ENCODE results near the gene VAV3.

The VAV3 gene

GRCh38 chr1:107791348-107791747 is 173.6 kb downstream of the VAV3 start:
- DNase-seq (ENCODE audit: low read depth in 2 of 2) = no peak

GRCh38 chr1:107789817-107790524 is 175.0 kb downstream of the VAV3 start:
- no peak for DNase-seq (ENCODE audit: low read depth in 2 of 2)

- no peak for DNase-seq (ENCODE audit: low read depth in 2 of 2)
Observed at GRCh38 chr1:107788206-107789202, 176.5 kb downstream of the VAV3 start.

GRCh38 chr1:107787299-107787698 is 177.7 kb downstream of the VAV3 start:
- no peak for DNase-seq (ENCODE audit: low read depth in 2 of 2)

GRCh38 chr1:107786203-107786845 is 178.7 kb downstream of the VAV3 start:
- DNase-seq (ENCODE audit: low read depth in 2 of 2) = no peak

- DNase-seq (ENCODE audit: low read depth in 2 of 2) = no peak
Observed at GRCh38 chr1:107785496-107786202, 179.3 kb downstream of the VAV3 start.

GRCh38 chr1:107782217-107782845 is 182.6 kb downstream of the VAV3 start:
- DNase-seq (ENCODE audit: low read depth in 2 of 2) = peak in 1 of 2 donors; percentile 54

- DNase-seq (ENCODE audit: low read depth in 2 of 2) = no peak
Observed at GRCh38 chr1:107781245-107781644, 183.7 kb downstream of the VAV3 start.

GRCh38 chr1:107777664-107778047 is 187.3 kb downstream of the VAV3 start:
- no peak for DNase-seq (ENCODE audit: low read depth in 2 of 2)

- DNase-seq (ENCODE audit: low read depth in 2 of 2) = no peak
Observed at GRCh38 chr1:107776900-107777663, 187.9 kb downstream of the VAV3 start.

- DNase-seq (ENCODE audit: low read depth in 2 of 2) = no peak
Observed at GRCh38 chr1:107771377-107771776, 193.6 kb downstream of the VAV3 start.

- no peak for DNase-seq (ENCODE audit: low read depth in 2 of 2)
Observed at GRCh38 chr1:107767156-107767582, 197.8 kb downstream of the VAV3 start.

- DNase-seq (ENCODE audit: low read depth in 2 of 2) = no peak
Observed at GRCh38 chr1:107766533-107766932, 198.4 kb downstream of the VAV3 start.

GRCh38 chr1:107762751-107763390 is 202.1 kb downstream of the VAV3 start:
- no peak for DNase-seq (ENCODE audit: low read depth in 2 of 2)

GRCh38 chr1:107760065-107760464 is 204.9 kb downstream of the VAV3 start:
- no peak for DNase-seq (ENCODE audit: low read depth in 2 of 2)

GRCh38 chr1:107750364-107750959 is 214.5 kb downstream of the VAV3 start:
- peak; percentile 7 to 35 for DNase-seq (ENCODE audit: low read depth in 2 of 2)

- DNase-seq (ENCODE audit: low read depth in 2 of 2) = no peak
Observed at GRCh38 chr1:107748531-107748930, 216.4 kb downstream of the VAV3 start.

- no peak for DNase-seq (ENCODE audit: low read depth in 2 of 2)
Observed at GRCh38 chr1:107741242-107741641, 223.7 kb downstream of the VAV3 start.

GRCh38 chr1:107740579-107740978 is 224.4 kb downstream of the VAV3 start:
- DNase-seq (ENCODE audit: low read depth in 2 of 2) = no peak

Measured in activated CD4-positive, alpha-beta T cell treated with anti-CD3 and anti-CD28 coated beads for 24 hours (primary cell).